ENCODE results near the gene ADPRM.

DNA sequence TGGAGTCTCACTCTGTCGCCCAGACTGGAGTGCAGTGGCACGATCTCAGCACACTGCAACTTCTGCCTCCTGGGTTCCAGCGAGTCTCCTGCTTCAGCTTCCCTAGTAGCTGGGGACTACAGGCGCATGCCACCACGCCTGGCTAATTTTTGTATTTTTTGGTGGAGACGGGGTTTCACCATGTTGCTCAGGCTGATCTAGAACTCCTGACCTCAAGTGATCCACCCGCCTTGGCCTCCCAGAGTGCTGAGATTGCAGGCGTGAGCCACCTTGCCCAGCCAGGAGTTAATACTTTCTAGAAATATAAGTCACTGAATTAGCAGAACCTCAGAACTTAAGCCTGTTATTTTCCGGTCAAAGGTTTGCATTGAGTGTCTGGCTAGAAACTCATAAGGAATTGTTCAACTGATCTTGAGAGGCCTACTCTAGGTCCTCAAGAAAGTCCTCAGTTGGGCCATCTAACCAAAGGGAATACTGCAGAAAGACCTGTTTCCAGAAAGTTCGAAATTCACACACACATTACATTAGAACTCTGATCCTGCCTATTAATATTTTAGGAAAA, 31.0 kb downstream of the ADPRM start:
- TF ChIP-seq, protein P1, sequence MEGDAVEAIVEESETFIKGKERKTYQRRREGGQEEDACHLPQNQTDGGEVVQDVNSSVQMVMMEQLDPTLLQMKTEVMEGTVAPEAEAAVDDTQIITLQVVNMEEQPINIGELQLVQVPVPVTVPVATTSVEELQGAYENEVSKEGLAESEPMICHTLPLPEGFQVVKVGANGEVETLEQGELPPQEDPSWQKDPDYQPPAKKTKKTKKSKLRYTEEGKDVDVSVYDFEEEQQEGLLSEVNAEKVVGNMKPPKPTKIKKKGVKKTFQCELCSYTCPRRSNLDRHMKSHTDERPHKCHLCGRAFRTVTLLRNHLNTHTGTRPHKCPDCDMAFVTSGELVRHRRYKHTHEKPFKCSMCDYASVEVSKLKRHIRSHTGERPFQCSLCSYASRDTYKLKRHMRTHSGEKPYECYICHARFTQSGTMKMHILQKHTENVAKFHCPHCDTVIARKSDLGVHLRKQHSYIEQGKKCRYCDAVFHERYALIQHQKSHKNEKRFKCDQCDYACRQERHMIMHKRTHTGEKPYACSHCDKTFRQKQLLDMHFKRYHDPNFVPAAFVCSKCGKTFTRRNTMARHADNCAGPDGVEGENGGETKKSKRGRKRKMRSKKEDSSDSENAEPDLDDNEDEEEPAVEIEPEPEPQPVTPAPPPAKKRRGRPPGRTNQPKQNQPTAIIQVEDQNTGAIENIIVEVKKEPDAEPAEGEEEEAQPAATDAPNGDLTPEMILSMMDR (optimal IDR thresholded peaks at IDR 0.05 in 1 of 3, IDR thresholded peaks at IDR 0.05 in 1 of 3, conservative IDR thresholded peaks at IDR 0.05 in 1 of 3; ENCODE audit: extremely low read depth in 1 of 3, insufficient read depth in 2 of 3, low read length in 3 of 3): no peak
- no peak for TF ChIP-seq EZH2 (IDR thresholded peaks at IDR 0.05; ENCODE audit: low read length)
